HEK293T (cell line): ENCODE measurements around the gene BPIFB3.
"Not testable (repeated sequence)": the region's sequence is repeated elsewhere in the genome, so short reads cannot be mapped to it uniquely, and the experiment has no call there.

ENCODE experiments used
- CTCF ChIA-PET: fragments of 350-600 bp; formaldehyde crosslinking; extraction: SDS; loops from one replicate; lab custom pipeline; 2021; ENCODE audit warnings: antibody characterized with exemption, inconsistent platforms; lab: Yijun Ruan, JAX
- POLR2A ChIA-PET: fragments of 350-600 bp; formaldehyde crosslinking; extraction: SDS; loops from one replicate; lab custom pipeline; 2020; ENCODE audit warnings: antibody characterized with exemption, inconsistent platforms; lab: Yijun Ruan, JAX
- DNase-seq: peaks from one replicate; pipeline ENCODE4 v3.0.0; 2012; ENCODE audit warnings: mixed read lengths; ENCODE audit errors: extremely low spot score
- ARNT ChIP-seq: fragments of 450-650 bp; IDR thresholded peaks from 2 replicates; pipeline ENCODE4 v1.6.1; 2017; ENCODE audit warnings: mild to moderate bottlenecking
- BHLHE40 ChIP-seq: fragments of 450-650 bp; IDR thresholded peaks from 2 replicates; pipeline ENCODE4 v1.6.1; 2016; ENCODE audit warnings: mild to moderate bottlenecking, moderate library complexity, borderline replicate concordance
- CTBP1 ChIP-seq: fragments of 450-650 bp; IDR thresholded peaks from 2 replicates; pipeline ENCODE4 v1.6.1; 2016; ENCODE audit warnings: borderline replicate concordance
- ELF4 ChIP-seq: fragments of 450-650 bp; IDR thresholded peaks from 2 replicates; pipeline ENCODE4 v1.6.1; 2017; ENCODE audit warnings: antibody characterized with exemption
- FOXA1 ChIP-seq: fragments of 450-650 bp; IDR thresholded peaks from 2 replicates; pipeline ENCODE4 v1.6.1; 2016; ENCODE audit warnings: mild to moderate bottlenecking
- FOXK2 ChIP-seq: fragments of 450-650 bp; IDR thresholded peaks from 2 replicates; pipeline ENCODE4 v1.6.1; 2016; ENCODE audit warnings: mild to moderate bottlenecking
- FOXM1 ChIP-seq: fragments of 450-650 bp; IDR thresholded peaks from 2 replicates; pipeline ENCODE4 v1.6.1; 2017; ENCODE audit warnings: mild to moderate bottlenecking, borderline replicate concordance
- HDGF ChIP-seq: fragments of 450-650 bp; IDR thresholded peaks from 2 replicates; pipeline ENCODE4 v1.6.1; 2017; ENCODE audit warnings: antibody characterized with exemption, borderline replicate concordance
- L3MBTL2 ChIP-seq: fragments of 450-650 bp; conservative IDR thresholded peaks from 2 replicates; pipeline ENCODE4 v1.6.1; 2016; ENCODE audit warnings: mild to moderate bottlenecking
- LEF1 ChIP-seq: fragments of 450-650 bp; IDR thresholded peaks from 2 replicates; pipeline ENCODE4 v1.6.1; 2017; ENCODE audit warnings: mild to moderate bottlenecking, borderline replicate concordance
- NFRKB ChIP-seq: fragments of 450-650 bp; IDR thresholded peaks from 2 replicates; pipeline ENCODE4 v1.6.1; 2016; ENCODE audit warnings: mild to moderate bottlenecking, moderate library complexity
- SP1 ChIP-seq: fragments of 450-650 bp; IDR thresholded peaks from 2 replicates; pipeline ENCODE4 v1.6.1; 2017
- SUZ12 ChIP-seq: fragments of 450-650 bp; IDR thresholded peaks from 2 replicates; pipeline ENCODE4 v1.6.1; 2016; ENCODE audit warnings: mild to moderate bottlenecking
- TARDBP ChIP-seq: fragments of 450-650 bp; IDR thresholded peaks from 2 replicates; pipeline ENCODE4 v1.6.1; 2016
- ZNF384 ChIP-seq: fragments of 450-650 bp; IDR thresholded peaks from 2 replicates; pipeline ENCODE4 v1.6.1; 2016
- TF ChIP-seq, protein P1 (sequence below): fragments of 450-650 bp; IDR thresholded peaks from 2 replicates; pipeline ENCODE4 v1.6.1; 2016

The BPIFB3 gene

DNA sequence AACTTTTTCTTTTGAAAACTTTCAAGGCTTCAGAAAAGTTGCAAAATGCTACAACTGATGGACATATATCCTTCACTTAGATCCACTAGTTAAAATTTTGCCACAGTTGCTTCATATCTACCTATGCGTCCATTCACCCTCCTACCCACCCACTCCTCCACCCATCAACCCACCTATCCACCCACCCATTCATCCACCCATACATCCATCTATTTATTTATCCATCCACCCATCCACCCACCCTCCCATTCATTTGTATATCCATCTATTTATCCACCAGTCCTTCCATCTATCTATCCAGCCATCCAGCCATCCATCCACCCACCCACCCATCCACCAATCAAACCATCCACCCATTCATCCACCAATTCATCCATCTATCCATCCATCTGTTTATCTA is 39.4 kb downstream of the BPIFB3 start:
- CTCF ChIA-PET, result no interaction called here
- POLR2A ChIA-PET, result no interaction called here
- TF ChIP-seq LEF1 (no peak), CTBP1 (no peak), HDGF (no peak), NFRKB (no peak), FOXA1 (no peak), FOXM1 (no peak), FOXK2 (no peak), SUZ12 (no peak), TARDBP (no peak), ARNT (no peak), SP1 (no peak), ZNF384 (no peak)
- TF ChIP-seq, protein P1, sequence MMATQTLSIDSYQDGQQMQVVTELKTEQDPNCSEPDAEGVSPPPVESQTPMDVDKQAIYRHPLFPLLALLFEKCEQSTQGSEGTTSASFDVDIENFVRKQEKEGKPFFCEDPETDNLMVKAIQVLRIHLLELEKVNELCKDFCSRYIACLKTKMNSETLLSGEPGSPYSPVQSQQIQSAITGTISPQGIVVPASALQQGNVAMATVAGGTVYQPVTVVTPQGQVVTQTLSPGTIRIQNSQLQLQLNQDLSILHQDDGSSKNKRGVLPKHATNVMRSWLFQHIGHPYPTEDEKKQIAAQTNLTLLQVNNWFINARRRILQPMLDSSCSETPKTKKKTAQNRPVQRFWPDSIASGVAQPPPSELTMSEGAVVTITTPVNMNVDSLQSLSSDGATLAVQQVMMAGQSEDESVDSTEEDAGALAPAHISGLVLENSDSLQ, result no peak
- no peak for DNase-seq

DNA sequence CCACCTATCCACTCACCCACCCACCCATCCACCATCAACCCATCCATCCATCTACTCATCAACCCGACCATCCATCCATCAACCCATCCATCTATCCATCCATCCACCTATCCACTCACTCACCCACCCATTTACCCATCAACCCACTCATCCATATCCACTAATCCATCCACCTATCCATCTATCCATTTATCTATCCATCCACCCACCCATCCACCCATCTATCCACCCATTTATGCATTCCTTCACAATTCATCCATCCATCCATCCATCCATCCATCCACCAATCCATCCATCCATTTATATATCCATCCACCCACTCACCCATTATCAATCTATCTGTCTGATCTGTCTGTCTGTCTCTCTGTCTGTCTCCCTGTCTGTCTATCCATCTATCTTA is 39.9 kb downstream of the BPIFB3 start:
- DNase-seq, result no peak
- POLR2A ChIA-PET, result no interaction called here
- CTCF ChIA-PET, result no interaction called here
- TF ChIP-seq HDGF (no peak), SP1 (no peak), TARDBP (no peak), SUZ12 (no peak), FOXK2 (no peak), BHLHE40 (no peak), FOXM1 (no peak), ELF4 (no peak)

DNA sequence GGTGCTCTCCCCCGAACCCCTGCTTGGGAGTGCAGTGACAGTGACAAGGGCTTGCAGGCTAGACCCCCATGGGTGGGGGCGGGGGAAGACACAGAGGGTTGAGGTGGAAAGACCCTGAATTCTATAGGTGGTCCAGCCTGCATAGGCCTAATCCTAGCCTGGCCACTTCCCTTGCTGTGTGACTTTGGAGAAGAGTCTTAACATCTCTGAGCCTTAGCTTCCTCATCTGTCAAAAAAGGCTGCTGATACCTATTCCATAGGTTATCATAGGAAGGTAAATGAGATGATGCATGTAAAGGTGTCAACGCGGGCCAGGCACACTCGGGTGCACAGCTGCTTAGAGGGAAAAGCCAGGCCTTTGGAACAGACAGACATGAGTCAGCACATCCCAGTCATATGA is 41.5 kb downstream of the BPIFB3 start:
- CTCF ChIA-PET, result no interaction called here
- DNase-seq, result no peak
- no peak for TF ChIP-seq NFRKB
- no peak for TF ChIP-seq SP1
- TF ChIP-seq FOXK2, result no peak
- no peak for TF ChIP-seq SUZ12
- TF ChIP-seq HDGF, result no peak
- no peak for TF ChIP-seq LEF1
- TF ChIP-seq ARNT, result no peak
- no peak for TF ChIP-seq TARDBP
- TF ChIP-seq FOXM1, result no peak
- no peak for TF ChIP-seq L3MBTL2
- TF ChIP-seq BHLHE40, result no peak
- no peak for TF ChIP-seq ZNF384
- TF ChIP-seq ELF4, result no peak
- POLR2A ChIA-PET, result no interaction called here

- POLR2A ChIA-PET, result not testable (repeated sequence)
- CTCF ChIA-PET, result interaction anchor here (0.7 to 1.4 kb wide), 9 partner anchors 9 to 198 kb away, joined by 3 to 6 read pairs (median 4); no protein-coding TSS in a partner anchor
- peak; percentile 82 for DNase-seq
Measured at GRCh38 chr20:33095902-33096584, 42.3 kb downstream of the BPIFB3 start.

- no peak for DNase-seq
- CTCF ChIA-PET, result interaction anchor here (0.7 to 1.4 kb wide), 4 partner anchors 10 to 196 kb away, joined by 3 to 6 read pairs (median 5); no protein-coding TSS in a partner anchor
- TF ChIP-seq SUZ12 (no peak), FOXA1 (no peak), CTBP1 (no peak), TARDBP (no peak), BHLHE40 (no peak), L3MBTL2 (no peak), NFRKB (no peak), SP1 (no peak), HDGF (no peak), FOXK2 (no peak), FOXM1 (no peak), ARNT (no peak), ELF4 (no peak), ZNF384 (no peak), LEF1 (no peak)
- TF ChIP-seq, protein P1, result no peak
- POLR2A ChIA-PET, result no interaction called here
Measured at GRCh38 chr20:33097001-33097400, 43.3 kb downstream of the BPIFB3 start.

- no peak for DNase-seq
- ChIA-PET CTCF (no interaction called here), POLR2A (no interaction called here)
- TF ChIP-seq, protein P1, result peak; percentile 81
- TF ChIP-seq FOXA1 (no peak), LEF1 (no peak)
Measured at GRCh38 chr20:33099843-33100538, 46.3 kb downstream of the BPIFB3 start.

DNA sequence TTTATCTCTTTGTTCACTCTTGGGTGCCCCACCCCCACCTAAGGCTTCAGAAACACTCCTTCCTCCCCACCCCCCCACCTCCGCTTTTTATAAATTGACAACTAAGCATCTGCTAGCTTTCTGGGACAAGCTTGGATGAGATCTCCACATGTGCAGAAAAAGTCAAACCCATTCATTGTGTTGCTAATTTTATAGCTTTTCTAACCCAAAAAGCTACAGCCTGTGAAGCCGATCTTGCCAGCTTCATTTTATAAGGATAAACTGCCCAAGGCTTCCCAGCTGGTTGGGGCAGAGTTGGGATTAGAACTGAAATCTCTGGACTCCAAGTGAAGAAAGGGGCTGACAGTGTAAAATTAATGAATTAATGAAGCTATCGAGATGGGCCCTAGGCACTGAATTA is 49.9 kb downstream of the BPIFB3 start:
- DNase-seq, result no peak
- no peak for TF ChIP-seq SUZ12
- TF ChIP-seq ZNF384, result no peak
- TF ChIP-seq FOXM1, result no peak
- TF ChIP-seq ELF4, result no peak
- TF ChIP-seq, protein P1, result no peak
- TF ChIP-seq SP1, result no peak
- no peak for TF ChIP-seq HDGF
- no peak for TF ChIP-seq ARNT
- CTCF ChIA-PET, result no interaction called here
- POLR2A ChIA-PET, result no interaction called here
